22Rv1 (cell line): ENCODE measurements around the gene POPDC2.
A peak's percentile ranks its signal among the peaks of the same experiment; 100 is the strongest.

Source experiments
- H3K27ac ChIP-seq: fragments of 450-650 bp; 2 replicates; pipeline ENCODE4 v1.5.1; 2017
- ZFX ChIP-seq: fragments of 450-650 bp; IDR thresholded peaks from 2 replicates; pipeline ENCODE4 v1.6.1; 2017; ENCODE audit warnings: antibody characterized with exemption, borderline replicate concordance
- TF ChIP-seq, protein P1 (sequence below): fragments of 450-650 bp; IDR thresholded peaks from 2 replicates; pipeline ENCODE4 v1.5.1; 2017; ENCODE audit warnings: mild to moderate bottlenecking

The POPDC2 gene

DNA sequence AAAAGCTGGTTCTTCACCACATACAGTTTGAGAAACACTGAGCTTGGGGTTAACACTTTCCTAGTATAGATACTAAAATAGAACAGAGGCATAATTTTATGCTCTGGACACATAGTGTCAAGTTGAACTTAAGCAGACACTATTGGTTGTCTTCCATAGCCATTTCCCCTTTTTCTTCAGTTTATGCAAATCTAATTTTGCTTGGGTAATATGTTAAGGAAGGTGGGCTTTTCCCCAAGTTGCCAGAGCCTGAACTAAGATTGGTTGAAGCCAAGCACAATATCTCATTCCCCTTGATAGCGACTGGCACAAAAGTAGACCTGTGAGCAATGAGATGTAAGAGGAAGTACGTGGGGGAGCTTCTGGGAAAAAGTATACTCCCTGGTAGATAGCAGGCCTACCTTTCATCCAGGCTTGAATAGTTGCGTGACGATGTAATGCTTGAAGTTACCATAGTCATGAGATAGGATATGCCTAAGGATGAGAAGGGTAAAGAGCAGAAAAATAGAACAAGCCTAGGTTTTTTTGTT, 4.5 kb upstream of the POPDC2 start:
- TF ChIP-seq ZFX = no peak
- TF ChIP-seq, protein P1, sequence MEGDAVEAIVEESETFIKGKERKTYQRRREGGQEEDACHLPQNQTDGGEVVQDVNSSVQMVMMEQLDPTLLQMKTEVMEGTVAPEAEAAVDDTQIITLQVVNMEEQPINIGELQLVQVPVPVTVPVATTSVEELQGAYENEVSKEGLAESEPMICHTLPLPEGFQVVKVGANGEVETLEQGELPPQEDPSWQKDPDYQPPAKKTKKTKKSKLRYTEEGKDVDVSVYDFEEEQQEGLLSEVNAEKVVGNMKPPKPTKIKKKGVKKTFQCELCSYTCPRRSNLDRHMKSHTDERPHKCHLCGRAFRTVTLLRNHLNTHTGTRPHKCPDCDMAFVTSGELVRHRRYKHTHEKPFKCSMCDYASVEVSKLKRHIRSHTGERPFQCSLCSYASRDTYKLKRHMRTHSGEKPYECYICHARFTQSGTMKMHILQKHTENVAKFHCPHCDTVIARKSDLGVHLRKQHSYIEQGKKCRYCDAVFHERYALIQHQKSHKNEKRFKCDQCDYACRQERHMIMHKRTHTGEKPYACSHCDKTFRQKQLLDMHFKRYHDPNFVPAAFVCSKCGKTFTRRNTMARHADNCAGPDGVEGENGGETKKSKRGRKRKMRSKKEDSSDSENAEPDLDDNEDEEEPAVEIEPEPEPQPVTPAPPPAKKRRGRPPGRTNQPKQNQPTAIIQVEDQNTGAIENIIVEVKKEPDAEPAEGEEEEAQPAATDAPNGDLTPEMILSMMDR = no peak
- H3K27ac ChIP-seq = no peak overlapping the region

DNA sequence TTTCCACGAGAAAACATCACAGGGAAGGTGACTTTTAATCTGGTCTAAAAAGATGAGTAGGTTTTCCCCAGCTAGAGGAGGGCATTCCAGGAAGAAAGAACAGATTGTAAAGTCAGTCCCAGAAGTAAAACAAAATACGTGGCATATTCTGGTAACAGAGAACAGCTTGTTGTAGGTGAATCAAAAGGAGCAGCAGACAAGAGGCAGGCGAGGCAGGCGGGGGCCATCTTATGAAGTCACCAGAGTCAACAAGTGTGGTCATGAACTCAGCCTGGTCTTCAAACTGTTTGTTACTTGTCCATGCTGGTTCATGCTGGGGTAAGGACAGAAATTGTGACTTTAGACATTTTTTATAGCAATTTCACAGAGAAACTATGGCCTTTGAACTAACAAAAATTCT, 4.0 kb upstream of the POPDC2 start:
- TF ChIP-seq ZFX = no peak
- TF ChIP-seq, protein P1 = no peak
- H3K27ac ChIP-seq = no peak overlapping the region

DNA sequence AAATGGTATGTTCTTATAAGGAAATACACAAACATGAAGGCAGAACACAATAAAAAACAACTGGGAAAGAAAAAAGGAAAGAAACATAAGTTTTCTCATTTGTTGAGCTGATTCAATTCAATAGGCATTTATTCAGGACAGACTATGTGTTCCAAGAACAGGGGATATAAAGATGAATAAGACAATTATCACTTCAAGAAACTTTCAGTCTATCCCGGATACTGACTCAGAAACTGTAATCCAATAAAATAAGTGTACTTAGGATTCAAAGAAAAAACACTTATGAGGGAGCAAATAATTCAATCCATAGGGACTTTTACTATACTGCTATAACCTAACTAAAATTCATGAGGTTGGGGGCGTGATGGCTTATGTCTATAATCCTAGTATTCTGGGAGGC, 3.5 kb upstream of the POPDC2 start:
- no peak overlapping the region for H3K27ac ChIP-seq
- TF ChIP-seq, protein P1 = no peak
- TF ChIP-seq ZFX = no peak

DNA sequence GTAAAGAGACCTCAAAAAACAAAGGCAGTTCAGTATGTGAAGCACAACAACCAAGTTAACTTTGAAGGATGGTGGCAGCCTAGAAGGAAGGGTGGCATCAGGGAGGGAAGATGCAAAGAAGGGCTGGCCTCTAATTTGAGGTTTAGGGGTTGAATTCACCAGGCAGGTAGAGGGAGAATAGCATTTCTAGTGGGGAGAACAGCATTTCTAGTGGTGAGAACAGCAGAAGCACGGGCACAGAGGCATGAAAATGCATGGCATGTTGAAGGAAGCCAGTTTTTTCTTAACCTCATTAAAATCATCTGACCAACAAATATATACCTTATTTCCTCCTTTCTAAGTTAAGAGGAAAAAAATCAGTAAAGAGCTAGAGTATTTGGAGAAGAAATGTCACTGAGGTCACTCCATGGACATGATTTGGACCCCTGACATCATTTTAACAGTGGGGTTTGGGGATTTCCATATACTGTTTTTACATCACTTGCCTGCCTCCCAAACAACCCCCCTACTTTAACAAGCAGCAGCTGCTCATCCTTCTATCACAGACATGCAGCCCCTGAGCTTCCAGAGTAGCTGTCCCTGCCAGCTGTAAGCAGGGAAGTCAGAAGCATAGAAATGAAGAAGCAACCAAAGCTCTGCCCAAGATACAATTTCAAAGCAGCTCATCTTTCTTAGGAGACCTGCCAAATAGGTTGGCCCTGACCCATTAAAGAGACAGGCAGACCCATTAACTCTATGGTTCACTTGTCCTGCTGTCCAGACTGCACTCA, 2.4 kb upstream of the POPDC2 start:
- H3K27ac ChIP-seq = peak overlapping the region; percentile 42
- TF ChIP-seq ZFX = no peak
- TF ChIP-seq, protein P1 = peak; percentile 22; the same call in 1 of the 2 replicates

DNA sequence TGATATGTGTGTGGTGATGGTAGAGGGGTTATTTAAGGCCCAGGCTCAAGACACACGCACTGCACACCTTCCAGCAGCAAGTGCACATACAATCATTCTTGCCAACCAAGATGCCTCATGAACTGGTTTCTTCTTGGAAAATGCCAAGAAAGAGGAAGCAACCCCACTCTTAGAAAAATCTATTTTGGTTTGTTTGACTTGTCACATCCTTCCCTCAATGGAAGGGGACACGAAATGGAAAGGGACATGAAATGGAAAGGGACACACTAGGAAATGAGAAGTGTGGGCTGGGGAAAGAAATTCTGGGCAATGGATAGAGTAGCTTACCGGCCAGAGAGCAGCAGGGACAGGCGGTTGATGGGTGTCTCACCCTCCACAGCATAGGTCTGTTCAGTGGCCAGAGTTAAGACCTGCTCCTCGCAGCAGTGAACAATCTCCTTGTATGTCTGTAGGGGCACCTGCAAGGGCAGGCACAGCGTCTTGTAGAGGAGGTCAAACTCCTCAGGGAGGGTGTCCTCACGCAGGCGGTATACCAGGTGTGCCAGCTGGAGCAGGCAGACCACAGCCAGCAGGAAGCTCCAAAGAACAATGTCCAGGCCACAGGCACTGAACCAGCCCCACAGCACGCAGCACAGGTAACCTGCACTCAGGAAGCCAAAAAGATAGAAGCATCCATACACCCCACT, 640 bp downstream of the POPDC2 start:
- no peak overlapping the region for H3K27ac ChIP-seq
- TF ChIP-seq ZFX = no peak
- TF ChIP-seq, protein P1 = no peak

DNA sequence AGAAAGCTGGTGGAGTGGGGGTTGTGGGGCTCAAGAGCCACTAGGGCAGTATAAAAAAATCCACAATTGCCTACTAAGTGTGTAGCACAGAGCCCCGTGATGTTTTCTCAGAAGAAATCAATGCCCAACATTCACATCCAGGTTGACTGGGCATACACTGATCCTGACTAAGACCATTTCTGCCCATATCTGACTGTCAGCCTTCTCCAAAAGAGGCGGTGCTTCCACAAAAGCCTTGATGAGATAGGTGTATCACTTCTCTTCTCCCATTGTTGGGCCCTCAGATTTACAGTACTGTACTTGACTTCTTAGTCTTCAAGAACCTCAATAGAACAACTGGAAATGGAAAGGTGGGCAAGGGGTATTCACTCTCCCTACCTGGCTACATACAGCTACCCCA, 1.4 kb downstream of the POPDC2 start:
- H3K27ac ChIP-seq = no peak overlapping the region
- no peak for TF ChIP-seq ZFX
- TF ChIP-seq, protein P1 = no peak
